Lung (tissue), 12 donors: ENCODE data around the gene PELI2. TPM values are rescaled to one million over a fixed set of nuclear protein-coding genes. Genes with fewer than 3 reads are reported as not detected.

ENCODE experiments used
- ATAC-seq: fragments of 200-7000 bp; cut with Tn5 transposase; one replicate; pipeline ENCODE4 v1.9.1; 2020; ENCODE audit warnings: moderate number of reproducible peaks; ENCODE audit not compliant: insufficient read depth, low FRiP score
- DNase-seq, 3 donors: peaks; one replicate each; pipeline ENCODE4 v3.0.0-alpha.2; 2013 to 2017
- H3K27ac ChIP-seq, 2 donors: one replicate each; pipeline ENCODE4 v1.5.1; 2013; ENCODE audit warnings: mild to moderate bottlenecking in 2 of 2, moderate library complexity in 2 of 2, control low read depth in 1 of 2, inconsistent platforms in 1 of 2, low read depth in 1 of 2, low read length in 1 of 2
- H3K27me3 ChIP-seq, 3 donors: one replicate each; pipeline ENCODE4 v1.5.1; 2013; ENCODE audit warnings: low read length in 2 of 3; ENCODE audit not compliant: control insufficient read depth in 3 of 3, insufficient read depth in 3 of 3
- H3K36me3 ChIP-seq, 4 donors: one replicate each; pipeline ENCODE4 v1.5.1; 2013; ENCODE audit warnings: low read length in 4 of 4, mild to moderate bottlenecking in 1 of 4, moderate library complexity in 1 of 4; ENCODE audit not compliant: control insufficient read depth in 4 of 4, insufficient read depth in 4 of 4
- H3K4me1 ChIP-seq, 5 donors: one replicate each; pipeline ENCODE4 v1.5.1; 2013; ENCODE audit warnings: low read length in 5 of 5, mild to moderate bottlenecking in 2 of 5, moderate library complexity in 1 of 5; ENCODE audit not compliant: control insufficient read depth in 5 of 5, insufficient read depth in 5 of 5
- H3K4me3 ChIP-seq: one replicate; pipeline ENCODE4 v1.5.1; 2013; ENCODE audit warnings: mild to moderate bottlenecking, control low read depth, moderate library complexity
- H3K9ac ChIP-seq, 2 donors: one replicate each; pipeline ENCODE4 v1.5.1; 2013; ENCODE audit warnings: low read length in 2 of 2, control low read depth in 1 of 2; ENCODE audit not compliant: insufficient read depth in 1 of 2
- H3K9me3 ChIP-seq, 4 donors: one replicate each; pipeline ENCODE4 v1.5.1; 2013; ENCODE audit warnings: low read length in 3 of 4, mild to moderate bottlenecking in 1 of 4, moderate library complexity in 1 of 4; ENCODE audit not compliant: control insufficient read depth in 4 of 4, insufficient read depth in 3 of 4
- CTCF ChIP-seq: IDR thresholded peaks from 2 replicates; pipeline ENCODE4 v1.5.1; 2012; ENCODE audit warnings: mild to moderate bottlenecking; ENCODE audit errors: control extremely low read depth, extremely low read depth
- WGBS, 2 donors: extraction: QIAGEN DNeasy Blood & Tissue Kit; methylation state at CpG; one replicate each; pipeline ENCODE4 v1.1.7; 2013; 5-methylcytosine and 5-hydroxymethylcytosine counted together
- polyA plus RNA-seq, 2 donors: library from polyadenylated mRNA; stranded (reverse); fragments of 200-250 nt; gene quantifications; one replicate each; pipeline ENCODE4 v1.2.1, GENCODE V29; 2013
- total RNA-seq, 2 donors: library from RNA; depleted of rRNA in 1 of 2; stranded (reverse); fragments of >200 nt in 1 of 2; gene quantifications; one replicate each; pipeline ENCODE4 v1.2.1, GENCODE V29; 2014 to 2021
- donor health status: control.
- donor health status: control.
- donor health status: Bipolar disorder and iron deficiency.
- donor health status: healthy.
- donor health status: DM: yes; HTN: yes; CAD: no.

PELI2 gene
- total and polyA plus RNA-seq, 4 donors, result 3.8 to 21.1 (median 8.5) TPM

GRCh38 chr14:56216626-56217379 lies 98.6 kb downstream of the PELI2 start:
- ATAC-seq (no peak), DNase-seq (peak; percentile 68 to 84 (median 81))
- no peak overlapping the region for H3K27ac ChIP-seq
- no peak overlapping the region for H3K9ac ChIP-seq
- H3K4me1 ChIP-seq, result peaks cover 18 to 53% (median 28%) of the 10 kb centered on the region in 5 donors
- H3K9me3 ChIP-seq, result peaks cover 0 to 1% (median 0%) of the 10 kb centered on the region in 4 donors
- WGBS, 2 donors, result 21 to 36% methylated on average over 5 of the region's 5 CpGs
- H3K36me3 ChIP-seq, result no peaks in the 10 kb centered on the region
- no peak for TF ChIP-seq CTCF
- no peaks in the 10 kb centered on the region for H3K27me3 ChIP-seq
- H3K4me3 ChIP-seq, result no peak overlapping the region

- Histone ChIP-seq H3K4me1 (peaks cover 16 to 53% (median 28%) of the 10 kb centered on the region in 5 donors), H3K27ac (no peak overlapping the region), H3K36me3 (no peaks in the 10 kb centered on the region), H3K9me3 (peaks cover 0 to 1% (median 0%) of the 10 kb centered on the region in 4 donors), H3K4me3 (no peak overlapping the region), H3K27me3 (no peaks in the 10 kb centered on the region), H3K9ac (peak overlapping the region in 1 of 2 donors; percentile 29)
- no peak for ATAC-seq
- 41 to 55% methylated on average over 7 of the region's 7 CpGs for WGBS, 2 donors
- peak in 1 of 3 donors; percentile 33 for DNase-seq
- TF ChIP-seq CTCF, result no peak
These were observed 99.3 kb downstream of the PELI2 start for GRCh38 chr14:56217380-56218045.

- no peak for ATAC-seq
- peaks cover 11 to 61% (median 28%) of the 10 kb centered on the region in 5 donors for H3K4me1 ChIP-seq
- peak in 1 of 3 donors; percentile 40 for DNase-seq
These were observed 101.6 kb downstream of the PELI2 start for GRCh38 chr14:56219666-56220413.

More at GRCh38 chr14:56219666-56220413, 101.6 kb downstream of the PELI2 start:
- Histone ChIP-seq H3K4me3 (no peak overlapping the region), H3K9ac (no peak overlapping the region), H3K27ac (no peak overlapping the region), H3K9me3 (peaks cover 0 to 1% (median 0%) of the 10 kb centered on the region in 4 donors), H3K27me3 (no peaks in the 10 kb centered on the region), H3K36me3 (no peaks in the 10 kb centered on the region)
- 44 to 58% methylated on average over 7 of the region's 7 CpGs for WGBS, 2 donors
- TF ChIP-seq CTCF, result no peak
